MM.1S (cell line): Measurements from ENCODE around the gene DNAI2.

Experiments used
- DNase-seq: peaks from one replicate; pipeline ENCODE4 v3.0.0-alpha.2; 2015
- H2AFZ ChIP-seq: fragments of 300-600 bp; sonication (generic); 2 replicates; pipeline ENCODE4 v1.6.0; 2016; ENCODE audit warnings: antibody characterized with exemption, low read length
- H3F3A ChIP-seq: fragments of 300-600 bp; sonication (generic); 2 replicates; pipeline ENCODE4 v1.6.1; 2016; ENCODE audit warnings: mild to moderate bottlenecking, antibody characterized with exemption, low read length, moderate library complexity, mixed read lengths; ENCODE audit not compliant: insufficient read depth
- H3K27ac ChIP-seq: fragments of 300-600 bp; sonication (generic); 2 replicates; pipeline ENCODE4 v1.5.1; 2016; ENCODE audit warnings: mild to moderate bottlenecking, low read length
- H3K27me3 ChIP-seq: fragments of 300-600 bp; sonication (generic); replicated peaks from 2 replicates; pipeline ENCODE4 v1.6.0; 2016; ENCODE audit warnings: low read length; ENCODE audit not compliant: insufficient read depth
- H3K36me3 ChIP-seq: fragments of 300-600 bp; sonication (generic); replicated peaks from 2 replicates; pipeline ENCODE4 v1.6.1; 2016; ENCODE audit warnings: mild to moderate bottlenecking, low read length, mixed read lengths; ENCODE audit not compliant: insufficient read depth
- H3K4me1 ChIP-seq: fragments of 300-600 bp; sonication (generic); 2 replicates; pipeline ENCODE4 v1.6.1; 2016; ENCODE audit warnings: low read length, mixed read lengths
- H3K4me2 ChIP-seq: fragments of 300-600 bp; sonication (generic); 2 replicates; pipeline ENCODE4 v1.6.0; 2016; ENCODE audit warnings: low read depth, low read length
- H3K4me3 ChIP-seq: fragments of 300-600 bp; sonication (generic); 2 replicates; pipeline ENCODE4 v1.5.1; 2016; ENCODE audit warnings: low read length, mixed read lengths
- H3K79me2 ChIP-seq: fragments of 300-600 bp; sonication (generic); 2 replicates; pipeline ENCODE4 v1.6.1; 2016; ENCODE audit warnings: mixed run types, low read length, mixed read lengths
- H3K9ac ChIP-seq: fragments of 300-600 bp; sonication (generic); 2 replicates; pipeline ENCODE4 v1.6.1; 2016; ENCODE audit warnings: low read length, mixed read lengths
- H3K9me2 ChIP-seq: fragments of 300-600 bp; sonication (generic); replicated peaks from 2 replicates; pipeline ENCODE4 v1.6.1; 2016; ENCODE audit warnings: mild to moderate bottlenecking, low read length, mixed read lengths; ENCODE audit not compliant: insufficient read depth
- H3K9me3 ChIP-seq: fragments of 300-600 bp; sonication (generic); replicated peaks from 2 replicates; pipeline ENCODE4 v1.6.1; 2016; ENCODE audit warnings: mild to moderate bottlenecking, low read length, mixed read lengths; ENCODE audit not compliant: insufficient read depth
- H4K20me1 ChIP-seq: fragments of 300-600 bp; sonication (generic); 2 replicates; pipeline ENCODE4 v1.6.1; 2016; ENCODE audit warnings: mild to moderate bottlenecking, low read length, moderate library complexity, mixed read lengths; ENCODE audit not compliant: insufficient read depth
- EZH2 ChIP-seq: fragments of 300-600 bp; sonication (generic); optimal IDR thresholded peaks from 2 replicates; pipeline ENCODE3; 2017; ENCODE audit warnings: low read depth, mild to moderate bottlenecking, antibody characterized with exemption, low read length, mixed read lengths
- EZH2phosphoT487 ChIP-seq: fragments of 300-600 bp; sonication (generic); IDR thresholded peaks from 2 replicates; pipeline ENCODE4 v1.6.1; 2018; ENCODE audit warnings: antibody characterized with exemption, low read length
- TF ChIP-seq, protein P1 (sequence below): fragments of 300-600 bp; sonication (generic); IDR thresholded peaks from 2 replicates; pipeline ENCODE4 v1.5.1; 2016; ENCODE audit warnings: antibody characterized with exemption, low read length, mixed read lengths

DNAI2 gene

DNA sequence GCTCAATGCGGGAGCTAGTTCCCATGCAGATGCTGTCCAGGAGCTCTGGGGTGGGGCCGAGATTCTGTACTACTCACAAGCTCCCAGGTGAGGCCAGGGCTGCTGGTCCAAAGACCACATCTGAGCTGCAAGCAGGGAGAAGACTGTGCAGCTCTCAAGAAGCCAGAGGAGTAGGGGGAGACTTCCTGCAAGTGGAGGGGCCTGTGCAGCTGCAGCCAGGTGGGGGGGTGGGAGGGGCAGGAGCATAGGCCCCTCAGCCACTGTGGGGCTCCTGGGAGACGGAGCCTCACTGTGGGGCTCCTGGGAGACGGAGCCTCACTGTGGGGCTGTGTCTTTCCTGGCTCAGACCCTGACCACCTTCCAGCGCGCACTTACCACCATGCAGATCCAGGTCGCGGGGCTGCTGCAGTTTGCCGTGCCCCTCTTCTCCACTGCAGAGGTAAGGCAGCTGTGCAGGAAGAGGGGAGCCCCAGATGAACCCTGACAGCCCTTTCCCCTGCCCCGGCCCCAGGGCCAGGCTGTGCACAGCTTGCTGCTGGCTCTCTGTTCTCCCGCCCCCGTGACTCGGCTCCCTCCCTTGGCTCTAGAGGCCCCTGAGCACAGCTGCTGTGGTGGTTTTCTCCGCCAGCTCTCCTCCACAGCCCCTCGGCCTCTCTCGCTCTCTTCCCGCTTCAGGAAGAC is 24.3 kb upstream of the DNAI2 start:
- H3K27ac ChIP-seq, result no peak overlapping the region
- H3K9ac ChIP-seq, result no peak overlapping the region
- no peak for TF ChIP-seq EZH2
- TF ChIP-seq, protein P1, sequence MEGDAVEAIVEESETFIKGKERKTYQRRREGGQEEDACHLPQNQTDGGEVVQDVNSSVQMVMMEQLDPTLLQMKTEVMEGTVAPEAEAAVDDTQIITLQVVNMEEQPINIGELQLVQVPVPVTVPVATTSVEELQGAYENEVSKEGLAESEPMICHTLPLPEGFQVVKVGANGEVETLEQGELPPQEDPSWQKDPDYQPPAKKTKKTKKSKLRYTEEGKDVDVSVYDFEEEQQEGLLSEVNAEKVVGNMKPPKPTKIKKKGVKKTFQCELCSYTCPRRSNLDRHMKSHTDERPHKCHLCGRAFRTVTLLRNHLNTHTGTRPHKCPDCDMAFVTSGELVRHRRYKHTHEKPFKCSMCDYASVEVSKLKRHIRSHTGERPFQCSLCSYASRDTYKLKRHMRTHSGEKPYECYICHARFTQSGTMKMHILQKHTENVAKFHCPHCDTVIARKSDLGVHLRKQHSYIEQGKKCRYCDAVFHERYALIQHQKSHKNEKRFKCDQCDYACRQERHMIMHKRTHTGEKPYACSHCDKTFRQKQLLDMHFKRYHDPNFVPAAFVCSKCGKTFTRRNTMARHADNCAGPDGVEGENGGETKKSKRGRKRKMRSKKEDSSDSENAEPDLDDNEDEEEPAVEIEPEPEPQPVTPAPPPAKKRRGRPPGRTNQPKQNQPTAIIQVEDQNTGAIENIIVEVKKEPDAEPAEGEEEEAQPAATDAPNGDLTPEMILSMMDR, result no peak
- TF ChIP-seq EZH2phosphoT487, result no peak
- peaks cover 92% of the 10 kb centered on the region for H3K27me3 ChIP-seq
- no peaks in the 10 kb centered on the region for H3K36me3 ChIP-seq
- H4K20me1 ChIP-seq, result no peaks in the 10 kb centered on the region
- no peak overlapping the region for H3K4me3 ChIP-seq
- H3K9me3 ChIP-seq, result no peaks in the 10 kb centered on the region
- no peak overlapping the region for H2AFZ ChIP-seq
- no peaks in the 10 kb centered on the region for H3K79me2 ChIP-seq
- DNase-seq, result no peak
- H3F3A ChIP-seq, result no peaks in the 10 kb centered on the region
- H3K4me2 ChIP-seq, result no peak overlapping the region
- H3K9me2 ChIP-seq, result no peaks in the 10 kb centered on the region
- no peaks in the 10 kb centered on the region for H3K4me1 ChIP-seq

DNA sequence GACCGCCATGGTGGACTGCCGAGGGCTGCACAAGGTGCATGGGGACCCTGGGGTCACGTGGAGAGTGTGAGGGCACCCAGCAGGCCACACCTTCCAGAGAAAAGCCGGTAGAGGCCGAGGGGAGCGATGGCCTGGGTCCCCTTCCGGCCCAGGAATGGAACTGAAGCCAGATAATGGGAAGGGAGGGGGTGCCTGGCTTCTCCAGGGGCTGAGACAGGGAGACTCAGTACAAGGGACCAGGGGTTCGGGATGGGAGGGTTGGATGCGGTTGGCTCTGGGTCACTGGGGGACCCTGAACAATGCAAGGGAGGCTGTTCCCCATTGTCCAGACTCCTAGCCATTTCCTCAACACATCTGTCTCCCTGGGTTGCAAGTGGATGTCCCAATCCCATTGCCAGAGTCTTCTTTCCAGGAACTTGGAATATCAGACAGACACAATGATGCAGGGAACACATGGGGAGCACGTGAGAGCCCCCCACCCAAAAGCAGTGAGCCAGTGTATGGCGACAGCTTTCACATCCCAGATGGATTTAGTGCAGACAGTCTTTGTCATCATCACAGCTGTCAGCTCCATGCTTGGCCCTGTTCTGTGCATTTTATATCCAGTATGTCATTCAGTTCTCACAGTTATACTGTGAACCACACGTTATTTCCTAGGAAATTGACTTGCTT is 23.6 kb upstream of the DNAI2 start:
- H2AFZ ChIP-seq, result no peak overlapping the region
- no peaks in the 10 kb centered on the region for H3K9me3 ChIP-seq
- no peaks in the 10 kb centered on the region for H3K4me1 ChIP-seq
- H3K36me3 ChIP-seq, result no peaks in the 10 kb centered on the region
- no peaks in the 10 kb centered on the region for H3K79me2 ChIP-seq
- no peaks in the 10 kb centered on the region for H3F3A ChIP-seq
- no peak for DNase-seq
- no peaks in the 10 kb centered on the region for H3K9me2 ChIP-seq
- TF ChIP-seq EZH2phosphoT487 (no peak), EZH2 (no peak)
- TF ChIP-seq, protein P1, result no peak
- H3K9ac ChIP-seq, result no peak overlapping the region
- peaks cover 89% of the 10 kb centered on the region for H3K27me3 ChIP-seq
- H3K4me3 ChIP-seq, result no peak overlapping the region
- H4K20me1 ChIP-seq, result no peaks in the 10 kb centered on the region
- H3K4me2 ChIP-seq, result no peak overlapping the region
- H3K27ac ChIP-seq, result no peak overlapping the region

DNA sequence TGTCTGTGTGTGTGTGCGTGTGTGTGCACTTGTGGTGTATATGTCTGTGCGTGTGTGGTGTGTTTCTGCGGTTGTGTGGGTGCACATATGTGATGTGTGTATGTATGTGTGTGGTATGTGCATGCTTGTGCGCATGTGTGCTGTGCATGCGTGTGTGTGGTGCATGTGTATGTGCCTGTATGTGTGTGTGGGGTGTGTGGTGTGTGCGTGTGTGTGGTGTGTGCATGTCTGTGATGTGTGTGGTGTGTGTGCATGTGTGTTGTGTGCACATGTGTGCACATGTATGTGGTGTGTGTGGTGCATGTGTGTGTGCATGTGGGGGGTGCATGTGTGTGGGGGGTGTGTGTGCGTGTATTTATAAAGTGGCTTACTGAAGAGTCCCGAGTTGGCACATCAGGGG is 23.0 kb upstream of the DNAI2 start:
- DNase-seq, result no peak
- Histone ChIP-seq H2AFZ (no peak overlapping the region), H3K27ac (no peak overlapping the region), H3K9me2 (no peaks in the 10 kb centered on the region), H3K4me2 (no peak overlapping the region), H3F3A (no peaks in the 10 kb centered on the region), H4K20me1 (no peaks in the 10 kb centered on the region), H3K36me3 (no peaks in the 10 kb centered on the region), H3K4me3 (no peak overlapping the region), H3K27me3 (peaks cover 84% of the 10 kb centered on the region), H3K79me2 (no peaks in the 10 kb centered on the region), H3K4me1 (no peaks in the 10 kb centered on the region), H3K9me3 (no peaks in the 10 kb centered on the region), H3K9ac (no peak overlapping the region)
- no peak for TF ChIP-seq EZH2phosphoT487
- TF ChIP-seq EZH2, result no peak
- TF ChIP-seq, protein P1, result no peak
